ENCODE measurements around the gene ING5.

The ING5 gene

GRCh38 chr2:241745276-241745675 is 43.4 kb downstream of the ING5 start:
- ATAC-seq, result no peak

GRCh38 chr2:241746084-241746483 is 44.2 kb downstream of the ING5 start:
- TF ChIP-seq TCF4 (CRISPR knock-in tag; IDR thresholded peaks at IDR 0.05; ENCODE audit: borderline replicate concordance), result no peak
- TF ChIP-seq ZFP30 (CRISPR knock-in tag; IDR thresholded peaks at IDR 0.05), result peak; percentile 93
- TF ChIP-seq CREB5 (CRISPR knock-in tag; IDR thresholded peaks at IDR 0.05; ENCODE audit: low read depth), result no peak
- TF ChIP-seq ESRRG (CRISPR knock-in tag; IDR thresholded peaks at IDR 0.05), result no peak
- TF ChIP-seq ZC3H10 (CRISPR knock-in tag; IDR thresholded peaks at IDR 0.05), result no peak
- no peak for TF ChIP-seq TSHZ2 (CRISPR knock-in tag; IDR thresholded peaks at IDR 0.05)
- no peak for ATAC-seq

More at GRCh38 chr2:241745276-241745675, 43.4 kb downstream of the ING5 start:
- TF ChIP-seq ESRRG (CRISPR knock-in tag; IDR thresholded peaks at IDR 0.05), result no peak
- no peak for TF ChIP-seq TCF4 (CRISPR knock-in tag; IDR thresholded peaks at IDR 0.05; ENCODE audit: borderline replicate concordance)
- TF ChIP-seq TOX (CRISPR knock-in tag; IDR thresholded peaks at IDR 0.05; ENCODE audit: borderline replicate concordance), result no peak
- TF ChIP-seq ZFP30 (CRISPR knock-in tag; IDR thresholded peaks at IDR 0.05), result no peak
- TF ChIP-seq POU6F1 (CRISPR knock-in tag; IDR thresholded peaks at IDR 0.05; ENCODE audit: borderline replicate concordance, low read depth), result no peak
- no peak for TF ChIP-seq RARB (CRISPR knock-in tag; IDR thresholded peaks at IDR 0.05)
- TF ChIP-seq SNAI2 (CRISPR knock-in tag; IDR thresholded peaks at IDR 0.05), result no peak
- TF ChIP-seq OSR1 (CRISPR knock-in tag; IDR thresholded peaks at IDR 0.05), result no peak
- no peak for TF ChIP-seq GLIS3 (CRISPR knock-in tag; IDR thresholded peaks at IDR 0.05)
- TF ChIP-seq ZNF8 (CRISPR knock-in tag; IDR thresholded peaks at IDR 0.05), result no peak
- no peak for TF ChIP-seq TSHZ2 (CRISPR knock-in tag; IDR thresholded peaks at IDR 0.05)
- TF ChIP-seq PATZ1 (CRISPR knock-in tag; IDR thresholded peaks at IDR 0.05; ENCODE audit: borderline replicate concordance), result no peak

- TF ChIP-seq ESRRG (CRISPR knock-in tag; IDR thresholded peaks at IDR 0.05) (no peak), ARNTL (CRISPR knock-in tag; IDR thresholded peaks at IDR 0.05; ENCODE audit: borderline replicate concordance, low read depth) (no peak), SNAI2 (CRISPR knock-in tag; IDR thresholded peaks at IDR 0.05) (no peak), CSRNP3 (CRISPR knock-in tag; IDR thresholded peaks at IDR 0.05) (no peak)
- ATAC-seq, result no peak
These were observed 46.8 kb downstream of the ING5 start for GRCh38 chr2:241748468-241749256.

All from SK-N-SH treated with all-trans-retinoic acid at 6 μM for 48 hours (cell line).